Right renal pelvis (tissue), 4 donors: ENCODE data around the gene FRS2. TPM values are rescaled to one million over a fixed set of nuclear protein-coding genes. Genes with fewer than 3 reads are reported as not detected.
"Not testable (repeated sequence)": the region's sequence is repeated elsewhere in the genome, so short reads cannot be mapped to it uniquely, and the experiment has no call there.

ENCODE experiments used
- DNase-seq, 4 donors: peaks; one replicate each; pipeline ENCODE4 v3.0.0-alpha.2; 2013; ENCODE audit warnings: low read depth in 4 of 4, low spot score in 3 of 4, missing footprints in 1 of 4
- polyA plus RNA-seq, 4 donors: library from polyadenylated mRNA; unstranded; fragments of 120-200 nt; gene quantifications; one replicate each; pipeline ENCODE4 v1.2.1, GENCODE V29; 2013; ENCODE audit not compliant: insufficient read length in 4 of 4

Gene FRS2
- polyA plus RNA-seq: 10 to 100 TPM; 39.4 to 55.5 (median 48.5) TPM

- peak; percentile 79 to 90 (median 86) for DNase-seq
Observed at GRCh38 chr12:69470189-69471075, at the start of gene FRS2. FRS2 (plus strand) TSS chr12:69470388; CDS start chr12:69569031, 98,643 bp downstream.

- DNase-seq: no peak
Observed at GRCh38 chr12:69421548-69421947, 48.6 kb upstream of the FRS2 start.

- no peak for DNase-seq
Observed at GRCh38 chr12:69423037-69423905, 46.9 kb upstream of the FRS2 start.

GRCh38 chr12:69425417-69425816, 44.8 kb upstream of the FRS2 start:
- no peak for DNase-seq

- DNase-seq: no peak
Observed at GRCh38 chr12:69428351-69429073, 41.7 kb upstream of the FRS2 start.

- DNase-seq: no peak
Observed at GRCh38 chr12:69430942-69431590, 39.1 kb upstream of the FRS2 start.

- no peak for DNase-seq
Observed at GRCh38 chr12:69431591-69432222, 38.5 kb upstream of the FRS2 start.

GRCh38 chr12:69433653-69434052, 36.5 kb upstream of the FRS2 start:
- no peak for DNase-seq

- no peak for DNase-seq
Observed at GRCh38 chr12:69435644-69436043, 34.5 kb upstream of the FRS2 start.

GRCh38 chr12:69437073-69437472, 33.1 kb upstream of the FRS2 start:
- no peak for DNase-seq

GRCh38 chr12:69438539-69438938, 31.6 kb upstream of the FRS2 start:
- DNase-seq: no peak

- no peak for DNase-seq
Observed at GRCh38 chr12:69440016-69440415, 30.2 kb upstream of the FRS2 start.

GRCh38 chr12:69440886-69441285, 29.3 kb upstream of the FRS2 start:
- DNase-seq: no peak

GRCh38 chr12:69442894-69443293, 27.3 kb upstream of the FRS2 start:
- DNase-seq: no peak

GRCh38 chr12:69443916-69444315, 26.3 kb upstream of the FRS2 start:
- no peak for DNase-seq

- DNase-seq: no peak
Observed at GRCh38 chr12:69447892-69448291, 22.3 kb upstream of the FRS2 start.

- DNase-seq: not testable (repeated sequence)
Observed at GRCh38 chr12:69452598-69453132, 17.5 kb upstream of the FRS2 start.

GRCh38 chr12:69456239-69456638, 13.9 kb upstream of the FRS2 start:
- no peak for DNase-seq

GRCh38 chr12:69457433-69457832, 12.8 kb upstream of the FRS2 start:
- DNase-seq: no peak
